GM23338 (cell line): Measurements from ENCODE around the gene GAPDHS.

Experiments
- CTCF ChIP-seq, 2 experiments: fragments of 200-600 bp in 1 of 2; sonication (generic) in 1 of 2; conservative IDR thresholded peaks; 2 replicates each; pipeline versions ENCODE4 v1.5.1 to v1.6.1; 2016 to 2017; ENCODE audit warnings: antibody characterized with exemption in 2 of 2, low read depth in 2 of 2, mild to moderate bottlenecking in 2 of 2, moderate library complexity in 1 of 2
- JUNB ChIP-seq: IDR thresholded peaks from one replicate; pipeline ENCODE4 v1.6.1; 2016; ENCODE audit warnings: antibody characterized with exemption; ENCODE audit not compliant: unreplicated experiment

GRCh38 chr19:35487656-35488182 is 45.5 kb upstream of the GAPDHS start:
- no peak for TF ChIP-seq JUNB
- TF ChIP-seq CTCF (conservative IDR thresholded peaks at IDR 0.05; ENCODE audit: low read depth in 2 of 2), result no peak
